ENCODE measurements around the gene MAGED4. TPM values are rescaled to one million over a fixed set of nuclear protein-coding genes. Genes with fewer than 3 reads are reported as not detected.
"Not testable (repeated sequence)": the region's sequence is repeated elsewhere in the genome, so short reads cannot be mapped to it uniquely, and the experiment has no call there.

MAGED4 gene
- total RNA-seq (2014; rRNA removed) (4.6 and 41.5 TPM in 2 replicates), Bru-seq, nascent RNA (percentile 9 among the genes with signal in this experiment), BruChase-seq, experiment 1, labeled RNA remaining after a 6-hour chase (percentile 14 among the genes with signal in this experiment), BruChase-seq, experiment 2, labeled RNA remaining after a 2-hour chase (not detected)
- long read RNA-seq, transcript MAGED4-210 (13 exons, 2,483 nt), result minor isoform, 39 of 214 reads
- long read RNA-seq, transcript MAGED4-204 (13 exons, 2,578 nt), result major isoform, 71 of 214 reads
- long read RNA-seq, partial matches to known transcripts, result 36 of 214 reads
- long read RNA-seq, other reads (novel, unspliced or antisense), result 65 of 214 reads

DNA sequence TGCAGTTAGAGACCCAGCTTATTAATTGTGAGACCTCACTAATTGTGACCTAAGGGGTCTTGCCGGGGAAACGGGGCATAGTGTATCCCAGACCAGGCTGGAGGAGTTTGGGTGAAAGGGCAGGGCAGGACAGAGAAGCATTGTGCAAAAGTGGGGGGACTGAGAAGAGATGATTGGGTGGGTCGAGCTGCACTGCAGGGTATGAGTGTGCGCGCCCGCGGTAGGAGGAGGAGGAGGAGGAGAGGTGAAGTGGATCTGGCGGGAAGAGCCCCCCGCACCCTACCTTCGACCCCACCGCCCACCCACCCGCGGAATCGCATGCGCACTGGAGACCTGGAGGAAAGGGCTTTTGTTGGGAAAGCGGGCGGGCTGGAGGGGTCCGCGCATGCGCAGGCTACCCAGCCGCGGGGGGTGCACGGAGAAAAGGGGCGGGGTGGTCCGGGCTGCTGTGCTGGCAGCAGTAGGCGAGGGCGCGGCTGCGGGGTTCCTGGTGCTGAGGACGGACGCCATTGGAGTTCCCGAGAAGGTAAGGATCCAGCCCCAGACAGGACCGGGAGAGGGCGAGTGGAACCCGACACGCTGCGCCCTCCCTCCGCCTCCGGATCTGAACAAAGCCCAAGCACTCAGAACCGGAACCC, at the start of gene MAGED4:
MAGED4 (plus strand) TSS at position 449 of the 638 bp plus-strand sequence. CDS start 1,035 bp downstream, outside the sequence.
- H3K9ac ChIP-seq (ENCODE audit: low read length); H3K9me2 ChIP-seq (replicated peaks; ENCODE audit: low read length); H3K4me3 ChIP-seq (ENCODE audit: low read length); H3K4me1 ChIP-seq (ENCODE audit: insufficient read depth, low read length); H3K4me2 ChIP-seq (ENCODE audit: low read length); H3K9me3 ChIP-seq (ENCODE audit: low read length); CTCF ChIA-PET; intact Hi-C loops (cut with micrococcal nuclease); H3K36me3 ChIP-seq (ENCODE audit: low read depth, low read length); H2AFZ ChIP-seq (ENCODE audit: low read length); H4K20me1 ChIP-seq (ENCODE audit: low read length); POLR2A ChIA-PET (ENCODE audit: unreplicated experiment); DNase-seq; H3F3A ChIP-seq (ENCODE audit: low read length, unreplicated experiment); BruUV-seq (replicated peaks); H3K27me3 ChIP-seq (ENCODE audit: low read length); H3K79me2 ChIP-seq (ENCODE audit: low read length); H3K27ac ChIP-seq (ENCODE audit: low read length): not testable (repeated sequence)
- ATAC-seq, result peak; percentile 92

DNA sequence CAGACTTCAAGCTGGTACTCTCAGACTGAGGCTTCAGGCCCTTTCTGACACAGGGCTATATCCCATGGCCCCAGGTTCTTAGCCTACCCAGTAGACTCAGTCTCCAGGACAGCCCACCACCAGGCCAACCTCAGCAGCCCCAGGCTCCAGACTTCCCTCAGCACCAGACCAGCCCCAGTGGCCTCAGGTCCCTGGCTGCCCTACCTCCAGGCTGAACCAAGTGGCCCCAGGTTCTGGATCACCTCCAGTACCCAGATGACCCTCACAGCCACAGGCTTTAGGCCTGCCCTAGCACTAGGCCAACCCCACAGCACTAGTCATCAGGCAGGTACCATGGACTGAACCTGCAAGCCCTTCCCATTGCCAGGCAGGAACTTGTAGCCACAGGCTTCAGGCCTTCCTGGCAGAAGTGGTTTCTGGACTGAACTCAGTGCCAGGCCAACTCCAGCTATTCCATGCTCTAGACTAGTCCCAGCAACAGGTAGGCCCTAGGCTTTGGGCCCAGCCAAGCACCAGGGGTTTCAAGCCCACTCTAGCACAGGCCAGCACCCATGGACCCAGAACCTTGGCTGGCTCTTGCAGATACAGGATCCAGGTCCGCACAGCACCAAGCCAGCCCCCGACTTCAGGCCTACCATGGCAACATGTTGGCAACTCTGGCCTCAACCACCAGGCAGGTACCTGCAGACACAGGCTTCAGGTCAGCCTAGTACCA, 45.7 kb upstream of the MAGED4 start:
- BruUV-seq (replicated peaks), result no TSS peak
- no peak overlapping the region for H3K9ac ChIP-seq (ENCODE audit: low read length)
- no peaks in the 10 kb centered on the region for H3K9me2 ChIP-seq (replicated peaks; ENCODE audit: low read length)
- intact Hi-C loops (cut with micrococcal nuclease), result no loop called here
- H4K20me1 ChIP-seq (ENCODE audit: low read length), result no peaks in the 10 kb centered on the region
- ChIA-PET POLR2A (ENCODE audit: unreplicated experiment) (no interaction called here), CTCF (no interaction called here)
- H3K79me2 ChIP-seq (ENCODE audit: low read length), result no peaks in the 10 kb centered on the region
- no peak overlapping the region for H3K4me2 ChIP-seq (ENCODE audit: low read length)
- no peak for TF ChIP-seq EZH2phosphoT487 (IDR thresholded peaks at IDR 0.05; ENCODE audit: borderline replicate concordance, low read length)
- TF ChIP-seq EZH2 (IDR thresholded peaks at IDR 0.05; ENCODE audit: low read length, unreplicated experiment), result no peak
- TF ChIP-seq, protein P1, sequence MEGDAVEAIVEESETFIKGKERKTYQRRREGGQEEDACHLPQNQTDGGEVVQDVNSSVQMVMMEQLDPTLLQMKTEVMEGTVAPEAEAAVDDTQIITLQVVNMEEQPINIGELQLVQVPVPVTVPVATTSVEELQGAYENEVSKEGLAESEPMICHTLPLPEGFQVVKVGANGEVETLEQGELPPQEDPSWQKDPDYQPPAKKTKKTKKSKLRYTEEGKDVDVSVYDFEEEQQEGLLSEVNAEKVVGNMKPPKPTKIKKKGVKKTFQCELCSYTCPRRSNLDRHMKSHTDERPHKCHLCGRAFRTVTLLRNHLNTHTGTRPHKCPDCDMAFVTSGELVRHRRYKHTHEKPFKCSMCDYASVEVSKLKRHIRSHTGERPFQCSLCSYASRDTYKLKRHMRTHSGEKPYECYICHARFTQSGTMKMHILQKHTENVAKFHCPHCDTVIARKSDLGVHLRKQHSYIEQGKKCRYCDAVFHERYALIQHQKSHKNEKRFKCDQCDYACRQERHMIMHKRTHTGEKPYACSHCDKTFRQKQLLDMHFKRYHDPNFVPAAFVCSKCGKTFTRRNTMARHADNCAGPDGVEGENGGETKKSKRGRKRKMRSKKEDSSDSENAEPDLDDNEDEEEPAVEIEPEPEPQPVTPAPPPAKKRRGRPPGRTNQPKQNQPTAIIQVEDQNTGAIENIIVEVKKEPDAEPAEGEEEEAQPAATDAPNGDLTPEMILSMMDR (conservative IDR thresholded peaks at IDR 0.05; ENCODE audit: low read depth, low read length), result no peak
- no peaks in the 10 kb centered on the region for H3K36me3 ChIP-seq (ENCODE audit: low read depth, low read length)
- H3F3A ChIP-seq (ENCODE audit: low read length, unreplicated experiment), result no peaks in the 10 kb centered on the region
- no peak overlapping the region for H3K27ac ChIP-seq (ENCODE audit: low read length)
- DNase-seq, result no peak
- no peaks in the 10 kb centered on the region for H3K27me3 ChIP-seq (ENCODE audit: low read length)
- no peak overlapping the region for H2AFZ ChIP-seq (ENCODE audit: low read length)
- no peaks in the 10 kb centered on the region for H3K9me3 ChIP-seq (ENCODE audit: low read length)
- no peak overlapping the region for H3K4me3 ChIP-seq (ENCODE audit: low read length)
- no peaks in the 10 kb centered on the region for H3K4me1 ChIP-seq (ENCODE audit: insufficient read depth, low read length)
- ATAC-seq, result no peak

GRCh38 chrX:52139545-52139895, 45.2 kb upstream of the MAGED4 start:
- Histone ChIP-seq H3K27ac (ENCODE audit: low read length) (no peak overlapping the region), H3F3A (ENCODE audit: low read length, unreplicated experiment) (no peaks in the 10 kb centered on the region), H3K4me2 (ENCODE audit: low read length) (no peak overlapping the region), H3K9me3 (ENCODE audit: low read length) (no peaks in the 10 kb centered on the region), H3K36me3 (ENCODE audit: low read depth, low read length) (no peaks in the 10 kb centered on the region), H3K27me3 (ENCODE audit: low read length) (no peaks in the 10 kb centered on the region), H3K9ac (ENCODE audit: low read length) (no peak overlapping the region), H3K79me2 (ENCODE audit: low read length) (no peaks in the 10 kb centered on the region), H3K4me3 (ENCODE audit: low read length) (no peak overlapping the region), H4K20me1 (ENCODE audit: low read length) (no peaks in the 10 kb centered on the region), H3K9me2 (replicated peaks; ENCODE audit: low read length) (no peaks in the 10 kb centered on the region), H2AFZ (ENCODE audit: low read length) (no peak overlapping the region), H3K4me1 (ENCODE audit: insufficient read depth, low read length) (no peaks in the 10 kb centered on the region)
- BruUV-seq (replicated peaks), result no TSS peak
- TF ChIP-seq EZH2 (IDR thresholded peaks at IDR 0.05; ENCODE audit: low read length, unreplicated experiment) (no peak), EZH2phosphoT487 (IDR thresholded peaks at IDR 0.05; ENCODE audit: borderline replicate concordance, low read length) (no peak)
- TF ChIP-seq, protein P1 (conservative IDR thresholded peaks at IDR 0.05; ENCODE audit: low read depth, low read length), result no peak
- ChIA-PET CTCF (no interaction called here), POLR2A (ENCODE audit: unreplicated experiment) (no interaction called here)
- DNase-seq (no peak), ATAC-seq (no peak)
- intact Hi-C loops (cut with micrococcal nuclease), result no loop called here
